K562 (cell line): ENCODE results near the gene CNGB1. TPM values are rescaled to one million over a fixed set of nuclear protein-coding genes. Genes with fewer than 3 reads are reported as not detected.

Experiments
- ARNT ChIP-seq, 2 experiments: fragments of 450-650 bp; IDR thresholded peaks; 2 replicates each; pipeline ENCODE4 v1.6.1; 2016; ENCODE audit warnings: mild to moderate bottlenecking in 1 of 2
- ATF7 ChIP-seq: fragments of 450-650 bp; IDR thresholded peaks from 2 replicates; pipeline ENCODE4 v1.7.1; 2014; ENCODE audit warnings: mild to moderate bottlenecking, moderate library complexity
- NBN ChIP-seq: fragments of 450-650 bp; IDR thresholded peaks from 2 replicates; pipeline ENCODE4 v1.6.1; 2016; ENCODE audit warnings: low read depth, mild to moderate bottlenecking
- ZNF146 ChIP-seq: IDR thresholded peaks from one replicate; pipeline ENCODE4 v1.6.1; 2018; ENCODE audit warnings: missing compliant biosample characterization; ENCODE audit not compliant: unreplicated experiment
- polyA plus RNA-seq, 8 experiments: library from polyadenylated mRNA; depleted of rRNA in 4 of 8; stranded (reverse) in 5 of 8; unstranded in 3 of 8; fragments of >200 nt; fragmentation: Nextera tagmentation in 2 of 8; fragmentation: Illumina TruSeq in 1 of 8; extraction: Ambion mirVana in 2 of 8; extraction: Trizol in 1 of 8; gene quantifications; 2 replicates each; pipeline versions ENCODE4 v1.2.1 to v1.2.3, GENCODE V29; 2011 to 2014; ENCODE audit warnings: inconsistent platforms in 1 of 8, missing spikeins in 1 of 8
- total RNA-seq, 7 experiments: library from RNA; depleted of rRNA in 6 of 7; stranded (reverse); fragments of >200 nt in 6 of 7; fragmentation: Illumina TruSeq in 2 of 7; extraction: Trizol in 2 of 7; gene quantifications; 2 replicates each; pipeline versions ENCODE4 v1.2.1 to v1.2.3, GENCODE V29; 2011 to 2021; ENCODE audit warnings: low replicate concordance in 1 of 7
- TF ChIP-seq, protein P1 (sequence below): fragments of 450-650 bp; IDR thresholded peaks from 2 replicates; pipeline ENCODE4 v1.6.1; 2016; ENCODE audit warnings: mild to moderate bottlenecking, moderate library complexity
- TF ChIP-seq, protein P2 (sequence below): fragments of 150-350 bp; IDR thresholded peaks from 2 replicates; pipeline ENCODE4 v1.6.1; 2014; ENCODE audit warnings: low read depth, mild to moderate bottlenecking, low read length, borderline replicate concordance

The CNGB1 gene
- total and polyA plus RNA-seq, 9 of the 15 experiments (the other 6 are each of a cell fraction or from before 2014, with no cell fraction given): not detected

DNA sequence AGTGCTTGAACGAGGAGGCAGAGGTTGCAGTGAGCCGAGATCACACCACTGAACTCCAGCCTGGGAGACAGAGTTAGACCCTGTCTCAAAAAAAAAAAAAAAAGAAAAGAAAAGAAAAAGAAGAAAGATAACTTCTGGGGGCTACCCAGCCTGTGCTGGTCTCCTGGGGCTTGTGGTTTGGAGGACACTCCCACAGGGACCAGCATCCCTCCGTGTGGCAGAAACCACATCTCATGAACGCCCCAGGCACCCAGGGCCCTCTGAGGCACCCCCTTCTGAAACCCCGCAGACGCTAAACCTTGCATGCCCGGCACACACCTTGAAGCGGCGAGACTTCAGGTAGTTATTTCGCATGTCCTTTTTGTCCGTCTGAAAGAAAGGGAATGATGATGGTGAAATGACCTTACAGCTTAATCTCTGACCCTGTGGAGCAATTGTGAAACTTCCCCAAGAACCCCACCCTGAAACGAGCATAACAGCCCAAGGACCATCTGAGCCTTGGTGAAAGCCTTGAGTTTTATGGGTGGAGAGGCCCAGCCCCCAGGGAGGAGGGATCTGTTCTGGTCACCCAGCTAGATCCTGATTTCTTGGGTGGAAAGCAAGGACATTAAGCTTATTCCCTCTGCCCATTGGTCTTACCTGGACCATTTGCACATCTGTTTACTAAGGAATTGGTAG is 55.0 kb downstream of the CNGB1 start (continued):
- TF ChIP-seq, protein P1, sequence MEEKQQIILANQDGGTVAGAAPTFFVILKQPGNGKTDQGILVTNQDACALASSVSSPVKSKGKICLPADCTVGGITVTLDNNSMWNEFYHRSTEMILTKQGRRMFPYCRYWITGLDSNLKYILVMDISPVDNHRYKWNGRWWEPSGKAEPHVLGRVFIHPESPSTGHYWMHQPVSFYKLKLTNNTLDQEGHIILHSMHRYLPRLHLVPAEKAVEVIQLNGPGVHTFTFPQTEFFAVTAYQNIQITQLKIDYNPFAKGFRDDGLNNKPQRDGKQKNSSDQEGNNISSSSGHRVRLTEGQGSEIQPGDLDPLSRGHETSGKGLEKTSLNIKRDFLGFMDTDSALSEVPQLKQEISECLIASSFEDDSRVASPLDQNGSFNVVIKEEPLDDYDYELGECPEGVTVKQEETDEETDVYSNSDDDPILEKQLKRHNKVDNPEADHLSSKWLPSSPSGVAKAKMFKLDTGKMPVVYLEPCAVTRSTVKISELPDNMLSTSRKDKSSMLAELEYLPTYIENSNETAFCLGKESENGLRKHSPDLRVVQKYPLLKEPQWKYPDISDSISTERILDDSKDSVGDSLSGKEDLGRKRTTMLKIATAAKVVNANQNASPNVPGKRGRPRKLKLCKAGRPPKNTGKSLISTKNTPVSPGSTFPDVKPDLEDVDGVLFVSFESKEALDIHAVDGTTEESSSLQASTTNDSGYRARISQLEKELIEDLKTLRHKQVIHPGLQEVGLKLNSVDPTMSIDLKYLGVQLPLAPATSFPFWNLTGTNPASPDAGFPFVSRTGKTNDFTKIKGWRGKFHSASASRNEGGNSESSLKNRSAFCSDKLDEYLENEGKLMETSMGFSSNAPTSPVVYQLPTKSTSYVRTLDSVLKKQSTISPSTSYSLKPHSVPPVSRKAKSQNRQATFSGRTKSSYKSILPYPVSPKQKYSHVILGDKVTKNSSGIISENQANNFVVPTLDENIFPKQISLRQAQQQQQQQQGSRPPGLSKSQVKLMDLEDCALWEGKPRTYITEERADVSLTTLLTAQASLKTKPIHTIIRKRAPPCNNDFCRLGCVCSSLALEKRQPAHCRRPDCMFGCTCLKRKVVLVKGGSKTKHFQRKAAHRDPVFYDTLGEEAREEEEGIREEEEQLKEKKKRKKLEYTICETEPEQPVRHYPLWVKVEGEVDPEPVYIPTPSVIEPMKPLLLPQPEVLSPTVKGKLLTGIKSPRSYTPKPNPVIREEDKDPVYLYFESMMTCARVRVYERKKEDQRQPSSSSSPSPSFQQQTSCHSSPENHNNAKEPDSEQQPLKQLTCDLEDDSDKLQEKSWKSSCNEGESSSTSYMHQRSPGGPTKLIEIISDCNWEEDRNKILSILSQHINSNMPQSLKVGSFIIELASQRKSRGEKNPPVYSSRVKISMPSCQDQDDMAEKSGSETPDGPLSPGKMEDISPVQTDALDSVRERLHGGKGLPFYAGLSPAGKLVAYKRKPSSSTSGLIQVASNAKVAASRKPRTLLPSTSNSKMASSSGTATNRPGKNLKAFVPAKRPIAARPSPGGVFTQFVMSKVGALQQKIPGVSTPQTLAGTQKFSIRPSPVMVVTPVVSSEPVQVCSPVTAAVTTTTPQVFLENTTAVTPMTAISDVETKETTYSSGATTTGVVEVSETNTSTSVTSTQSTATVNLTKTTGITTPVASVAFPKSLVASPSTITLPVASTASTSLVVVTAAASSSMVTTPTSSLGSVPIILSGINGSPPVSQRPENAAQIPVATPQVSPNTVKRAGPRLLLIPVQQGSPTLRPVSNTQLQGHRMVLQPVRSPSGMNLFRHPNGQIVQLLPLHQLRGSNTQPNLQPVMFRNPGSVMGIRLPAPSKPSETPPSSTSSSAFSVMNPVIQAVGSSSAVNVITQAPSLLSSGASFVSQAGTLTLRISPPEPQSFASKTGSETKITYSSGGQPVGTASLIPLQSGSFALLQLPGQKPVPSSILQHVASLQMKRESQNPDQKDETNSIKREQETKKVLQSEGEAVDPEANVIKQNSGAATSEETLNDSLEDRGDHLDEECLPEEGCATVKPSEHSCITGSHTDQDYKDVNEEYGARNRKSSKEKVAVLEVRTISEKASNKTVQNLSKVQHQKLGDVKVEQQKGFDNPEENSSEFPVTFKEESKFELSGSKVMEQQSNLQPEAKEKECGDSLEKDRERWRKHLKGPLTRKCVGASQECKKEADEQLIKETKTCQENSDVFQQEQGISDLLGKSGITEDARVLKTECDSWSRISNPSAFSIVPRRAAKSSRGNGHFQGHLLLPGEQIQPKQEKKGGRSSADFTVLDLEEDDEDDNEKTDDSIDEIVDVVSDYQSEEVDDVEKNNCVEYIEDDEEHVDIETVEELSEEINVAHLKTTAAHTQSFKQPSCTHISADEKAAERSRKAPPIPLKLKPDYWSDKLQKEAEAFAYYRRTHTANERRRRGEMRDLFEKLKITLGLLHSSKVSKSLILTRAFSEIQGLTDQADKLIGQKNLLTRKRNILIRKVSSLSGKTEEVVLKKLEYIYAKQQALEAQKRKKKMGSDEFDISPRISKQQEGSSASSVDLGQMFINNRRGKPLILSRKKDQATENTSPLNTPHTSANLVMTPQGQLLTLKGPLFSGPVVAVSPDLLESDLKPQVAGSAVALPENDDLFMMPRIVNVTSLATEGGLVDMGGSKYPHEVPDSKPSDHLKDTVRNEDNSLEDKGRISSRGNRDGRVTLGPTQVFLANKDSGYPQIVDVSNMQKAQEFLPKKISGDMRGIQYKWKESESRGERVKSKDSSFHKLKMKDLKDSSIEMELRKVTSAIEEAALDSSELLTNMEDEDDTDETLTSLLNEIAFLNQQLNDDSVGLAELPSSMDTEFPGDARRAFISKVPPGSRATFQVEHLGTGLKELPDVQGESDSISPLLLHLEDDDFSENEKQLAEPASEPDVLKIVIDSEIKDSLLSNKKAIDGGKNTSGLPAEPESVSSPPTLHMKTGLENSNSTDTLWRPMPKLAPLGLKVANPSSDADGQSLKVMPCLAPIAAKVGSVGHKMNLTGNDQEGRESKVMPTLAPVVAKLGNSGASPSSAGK: no peak
- no peak for TF ChIP-seq ATF7
- TF ChIP-seq, protein P2, sequence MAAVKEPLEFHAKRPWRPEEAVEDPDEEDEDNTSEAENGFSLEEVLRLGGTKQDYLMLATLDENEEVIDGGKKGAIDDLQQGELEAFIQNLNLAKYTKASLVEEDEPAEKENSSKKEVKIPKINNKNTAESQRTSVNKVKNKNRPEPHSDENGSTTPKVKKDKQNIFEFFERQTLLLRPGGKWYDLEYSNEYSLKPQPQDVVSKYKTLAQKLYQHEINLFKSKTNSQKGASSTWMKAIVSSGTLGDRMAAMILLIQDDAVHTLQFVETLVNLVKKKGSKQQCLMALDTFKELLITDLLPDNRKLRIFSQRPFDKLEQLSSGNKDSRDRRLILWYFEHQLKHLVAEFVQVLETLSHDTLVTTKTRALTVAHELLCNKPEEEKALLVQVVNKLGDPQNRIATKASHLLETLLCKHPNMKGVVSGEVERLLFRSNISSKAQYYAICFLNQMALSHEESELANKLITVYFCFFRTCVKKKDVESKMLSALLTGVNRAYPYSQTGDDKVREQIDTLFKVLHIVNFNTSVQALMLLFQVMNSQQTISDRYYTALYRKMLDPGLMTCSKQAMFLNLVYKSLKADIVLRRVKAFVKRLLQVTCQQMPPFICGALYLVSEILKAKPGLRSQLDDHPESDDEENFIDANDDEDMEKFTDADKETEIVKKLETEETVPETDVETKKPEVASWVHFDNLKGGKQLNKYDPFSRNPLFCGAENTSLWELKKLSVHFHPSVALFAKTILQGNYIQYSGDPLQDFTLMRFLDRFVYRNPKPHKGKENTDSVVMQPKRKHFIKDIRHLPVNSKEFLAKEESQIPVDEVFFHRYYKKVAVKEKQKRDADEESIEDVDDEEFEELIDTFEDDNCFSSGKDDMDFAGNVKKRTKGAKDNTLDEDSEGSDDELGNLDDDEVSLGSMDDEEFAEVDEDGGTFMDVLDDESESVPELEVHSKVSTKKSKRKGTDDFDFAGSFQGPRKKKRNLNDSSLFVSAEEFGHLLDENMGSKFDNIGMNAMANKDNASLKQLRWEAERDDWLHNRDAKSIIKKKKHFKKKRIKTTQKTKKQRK: no peak
- no peak for TF ChIP-seq NBN
- no peak for TF ChIP-seq ZNF146
- TF ChIP-seq ARNT (IDR thresholded peaks at IDR 0.05): no peak
